G401 (cell line): ENCODE results near the gene RXRA. TPM values are rescaled to one million over a fixed set of nuclear protein-coding genes. Genes with fewer than 3 reads are reported as not detected.
A peak's percentile ranks its signal among the peaks of the same experiment; 100 is the strongest.

ENCODE experiments used
- DNase-seq: peaks from one replicate; pipeline ENCODE4 v3.0.0-alpha.2; 2015; ENCODE audit warnings: low spot score
- in situ Hi-C: cut with HindIII; loops from 2 replicates; pipeline ENCODE4 v1.10.0; 2016; ENCODE audit warnings: low sequenced_read_pairs, mixed read lengths
- total RNA-seq: library from RNA; depleted of rRNA; stranded (reverse); fragments of >200 nt; shearing (Covaris generic); gene quantifications from 2 replicates; pipeline ENCODE4 v1.2.3, GENCODE V29; 2014

RXRA gene
- total RNA-seq, 1 experiment from 2014 or later: 18.9 TPM

- DNase-seq: no peak
- in situ Hi-C loops: no loop called here
These were observed 59.7 kb downstream of the RXRA start for GRCh38 chr9:134385915-134386314.

DNA sequence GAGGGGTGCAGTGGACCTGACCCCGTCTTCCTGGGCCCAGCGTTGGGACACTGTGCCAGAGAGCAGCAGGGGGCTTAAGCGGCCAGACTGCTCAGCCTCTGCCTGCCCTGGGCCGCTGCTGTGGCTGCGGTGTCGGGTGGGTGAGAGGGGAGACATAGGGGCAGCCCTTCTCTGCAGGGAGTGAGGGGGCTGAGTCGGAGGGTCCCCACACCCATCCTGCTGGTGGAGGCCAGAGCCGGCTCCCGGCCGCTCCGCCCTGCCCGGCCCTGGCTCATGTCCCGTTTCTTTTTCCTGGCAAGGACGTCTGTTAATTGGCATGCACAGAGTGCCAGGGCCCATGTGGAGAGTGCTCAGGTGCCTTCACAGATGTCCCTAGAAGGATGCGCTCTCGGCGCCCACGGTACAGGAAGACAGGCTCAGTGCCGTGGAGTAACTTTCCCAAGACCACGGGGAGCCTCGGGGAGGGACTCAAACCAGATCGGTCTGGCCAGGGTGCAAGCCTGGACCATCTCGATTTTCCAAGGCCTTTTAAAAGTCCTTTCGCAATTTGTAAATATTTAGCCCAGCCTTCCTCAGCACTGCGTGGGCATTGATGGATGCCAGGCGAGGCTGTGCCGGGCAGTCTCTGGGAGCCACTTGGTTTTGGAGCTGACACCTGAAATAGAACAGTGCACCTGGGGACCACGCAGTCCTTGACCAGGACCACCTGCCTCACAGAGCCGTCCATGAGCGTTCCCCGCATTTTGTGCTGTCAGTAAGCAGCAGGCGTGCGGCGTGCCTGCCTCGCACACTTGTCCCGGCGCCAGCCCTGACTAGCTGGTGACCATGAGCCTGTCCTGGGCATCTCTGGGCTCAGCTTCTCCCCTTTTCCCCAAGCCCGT lies 60.9 kb downstream of the RXRA start:
- peak; percentile 94 for DNase-seq
- in situ Hi-C loops: no loop called here

DNA sequence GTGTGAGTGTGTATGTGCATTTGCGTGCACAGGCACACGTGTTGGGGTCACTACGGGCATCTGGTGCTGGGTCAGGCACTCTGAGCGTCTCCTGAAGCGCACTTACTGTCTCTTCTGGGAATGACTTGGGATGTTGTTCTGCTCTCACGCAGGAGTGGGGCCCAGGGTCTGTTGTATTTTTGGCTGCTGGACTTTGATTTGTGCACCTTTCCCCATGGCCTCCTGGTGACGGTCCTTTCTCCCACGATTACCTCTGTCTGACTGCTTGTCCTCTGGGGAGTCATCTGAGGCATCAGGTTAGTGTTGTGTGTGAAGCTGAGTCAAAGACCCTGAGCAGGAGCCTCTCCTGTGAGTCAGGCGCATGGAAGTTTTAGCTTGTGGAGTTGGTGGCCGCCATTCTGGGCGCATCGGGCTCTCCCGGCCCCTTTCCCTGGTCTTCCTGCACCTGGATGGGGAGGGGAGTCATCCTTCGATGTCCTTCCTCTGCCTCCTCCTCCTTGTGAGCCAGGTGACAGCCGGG lies 62.1 kb downstream of the RXRA start:
- no peak for DNase-seq
- in situ Hi-C loops: no loop called here

GRCh38 chr9:134388976-134389375 lies 62.7 kb downstream of the RXRA start:
- no peak for DNase-seq
- in situ Hi-C loops: no loop called here

- in situ Hi-C loops: no loop called here
- DNase-seq: no peak
These were observed 63.4 kb downstream of the RXRA start for GRCh38 chr9:134389642-134390041.

- no peak for DNase-seq
- in situ Hi-C loops: no loop called here
These were observed 64.3 kb downstream of the RXRA start for GRCh38 chr9:134390537-134390936.

DNA sequence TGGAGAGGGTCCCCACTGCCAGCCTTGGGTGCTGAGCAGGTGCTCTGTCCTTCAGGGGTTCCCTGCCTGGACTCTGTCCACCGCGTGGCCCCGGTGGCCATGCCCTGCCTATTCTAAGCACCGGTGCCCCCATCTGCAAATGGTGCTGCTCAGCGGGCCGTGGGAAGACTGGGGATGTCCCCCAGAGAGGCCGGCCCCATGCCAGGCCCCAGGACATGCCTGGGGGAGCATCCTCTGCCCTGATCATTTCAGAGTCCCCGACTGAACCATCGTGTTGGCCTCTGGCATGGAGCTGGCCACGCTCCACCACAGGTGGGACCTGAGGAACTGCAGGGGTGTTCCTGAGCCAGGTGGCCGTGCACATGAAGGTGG lies 64.7 kb downstream of the RXRA start:
- DNase-seq: no peak
- in situ Hi-C loops: no loop called here

GRCh38 chr9:134391319-134392231 lies 65.3 kb downstream of the RXRA start:
- DNase-seq: no peak
- in situ Hi-C loops: no loop called here

GRCh38 chr9:134392900-134393299 lies 66.6 kb downstream of the RXRA start:
- no peak for DNase-seq
- in situ Hi-C loops: no loop called here

GRCh38 chr9:134393582-134394280 lies 67.5 kb downstream of the RXRA start:
- in situ Hi-C loops: no loop called here
- no peak for DNase-seq

GRCh38 chr9:134395002-134395517 lies 68.8 kb downstream of the RXRA start:
- no peak for DNase-seq
- in situ Hi-C loops: no loop called here

DNA sequence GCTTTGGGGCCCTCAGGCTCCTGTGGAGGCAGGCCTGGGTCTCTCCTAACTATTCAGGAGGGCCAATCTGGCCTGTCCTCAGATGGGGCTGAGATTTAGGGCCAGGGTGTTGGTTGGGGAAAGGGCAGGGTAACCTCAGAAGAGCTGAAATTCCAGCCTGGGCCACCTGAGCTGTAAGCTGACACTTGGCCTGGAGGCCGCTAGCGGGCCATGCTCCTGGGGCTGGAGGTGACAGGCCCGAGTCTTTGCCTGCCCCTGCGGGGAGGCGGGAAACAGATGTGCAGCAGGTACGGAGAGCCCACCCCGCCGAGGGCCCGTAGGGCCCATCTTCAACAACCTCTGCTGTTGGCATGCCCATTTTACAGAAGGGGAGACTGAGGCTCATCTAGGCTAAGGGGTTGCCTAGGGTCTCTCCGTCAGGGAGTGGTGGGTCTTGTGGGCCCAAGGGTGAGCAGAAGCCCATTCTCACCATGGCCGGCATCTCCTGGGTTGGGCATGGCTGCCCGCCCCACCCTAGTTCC lies 69.5 kb downstream of the RXRA start:
- DNase-seq: no peak
- in situ Hi-C loops: no loop called here

DNA sequence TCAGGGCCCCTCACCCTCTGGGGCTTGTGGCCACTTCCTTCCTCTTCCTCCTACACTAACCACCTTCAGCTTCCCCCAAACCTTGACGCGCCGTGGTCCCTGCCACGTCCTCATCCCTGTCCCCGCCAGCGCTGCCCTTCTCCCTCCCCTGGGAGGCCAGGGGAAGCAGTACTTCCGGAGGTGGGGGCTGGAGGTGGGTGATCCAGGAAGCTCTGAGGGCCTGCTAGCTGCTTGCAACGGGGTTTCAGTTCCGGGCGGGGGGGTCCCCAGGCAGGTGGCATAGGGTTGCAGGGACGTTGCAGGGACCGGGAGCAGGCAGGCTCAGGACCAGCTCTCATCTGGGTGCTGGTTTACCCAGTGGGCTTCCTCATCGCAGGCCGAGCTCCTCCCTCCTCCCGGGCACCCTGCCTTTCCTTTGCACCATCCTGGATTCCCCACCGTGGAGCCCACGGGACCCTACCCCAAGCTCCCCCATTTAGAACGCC lies 70.0 kb downstream of the RXRA start:
- in situ Hi-C loops: no loop called here

GRCh38 chr9:134396825-134397224 lies 70.6 kb downstream of the RXRA start:
- DNase-seq: no peak
- in situ Hi-C loops: no loop called here

More for the DNA sequence above, 70.0 kb downstream of the RXRA start:
- no peak for DNase-seq

GRCh38 chr9:134398756-134399155 lies 72.5 kb downstream of the RXRA start:
- DNase-seq: no peak

GRCh38 chr9:134399435-134400056 lies 73.3 kb downstream of the RXRA start:
- no peak for DNase-seq

More at GRCh38 chr9:134398756-134399155, 72.5 kb downstream of the RXRA start:
- in situ Hi-C loops: no loop called here

DNA sequence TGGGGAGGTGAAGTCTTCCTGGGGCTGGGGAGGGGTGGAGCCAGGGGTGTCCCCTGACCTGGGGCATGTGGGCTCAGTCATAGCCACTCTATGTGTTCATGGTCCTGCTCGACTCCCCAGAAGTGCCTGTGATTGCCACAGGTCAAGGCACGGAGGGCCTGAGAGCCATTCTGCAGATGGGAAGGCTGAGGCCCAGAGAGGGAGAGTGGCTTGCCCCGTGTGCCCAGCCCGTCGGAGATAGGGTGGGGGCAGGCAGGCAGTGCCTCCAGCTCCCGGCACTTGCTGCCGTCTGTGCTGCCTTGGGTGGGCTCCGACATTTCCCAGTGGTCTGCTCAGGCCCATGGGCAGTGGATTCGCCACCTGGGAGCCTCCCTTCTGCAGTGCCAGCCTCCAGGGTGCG lies 74.0 kb downstream of the RXRA start:
- DNase-seq: no peak
- in situ Hi-C loops: no loop called here

More at GRCh38 chr9:134399435-134400056, 73.3 kb downstream of the RXRA start:
- in situ Hi-C loops: no loop called here

DNA sequence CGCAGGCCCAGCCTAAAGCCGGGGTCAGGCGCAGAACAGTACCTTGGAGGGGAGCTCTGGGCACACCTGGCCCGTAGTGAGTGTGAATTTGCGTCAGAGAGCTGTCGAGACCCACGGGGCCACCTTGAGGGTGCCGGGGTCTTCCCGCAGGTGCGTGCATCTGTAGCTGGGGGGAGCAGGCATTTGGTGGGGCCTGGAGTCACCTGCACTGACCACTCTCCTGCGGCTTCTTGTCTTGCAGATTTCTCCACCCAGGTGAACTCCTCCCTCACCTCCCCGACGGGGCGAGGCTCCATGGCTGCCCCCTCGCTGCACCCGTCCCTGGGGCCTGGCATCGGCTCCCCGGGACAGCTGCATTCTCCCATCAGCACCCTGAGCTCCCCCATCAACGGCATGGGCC lies 75.1 kb downstream of the RXRA start:
- DNase-seq: no peak
- in situ Hi-C loops: no loop called here
